Hematopoietic multipotent progenitor cell treated with erythropoietin and hydrocortisone succinate and interleukin-3 and kit ligand, for 4 days (in vitro differentiated cells): ENCODE data around the gene SDR42E2.
A peak's percentile ranks its signal among the peaks of the same experiment; 100 is the strongest.
"Not testable (repeated sequence)": the region's sequence is repeated elsewhere in the genome, so short reads cannot be mapped to it uniquely, and the experiment has no call there.

ENCODE experiments used
- DNase-seq: peaks from one replicate; pipeline ENCODE4 v3.0.0-alpha.2; 2015

The SDR42E2 gene

DNA sequence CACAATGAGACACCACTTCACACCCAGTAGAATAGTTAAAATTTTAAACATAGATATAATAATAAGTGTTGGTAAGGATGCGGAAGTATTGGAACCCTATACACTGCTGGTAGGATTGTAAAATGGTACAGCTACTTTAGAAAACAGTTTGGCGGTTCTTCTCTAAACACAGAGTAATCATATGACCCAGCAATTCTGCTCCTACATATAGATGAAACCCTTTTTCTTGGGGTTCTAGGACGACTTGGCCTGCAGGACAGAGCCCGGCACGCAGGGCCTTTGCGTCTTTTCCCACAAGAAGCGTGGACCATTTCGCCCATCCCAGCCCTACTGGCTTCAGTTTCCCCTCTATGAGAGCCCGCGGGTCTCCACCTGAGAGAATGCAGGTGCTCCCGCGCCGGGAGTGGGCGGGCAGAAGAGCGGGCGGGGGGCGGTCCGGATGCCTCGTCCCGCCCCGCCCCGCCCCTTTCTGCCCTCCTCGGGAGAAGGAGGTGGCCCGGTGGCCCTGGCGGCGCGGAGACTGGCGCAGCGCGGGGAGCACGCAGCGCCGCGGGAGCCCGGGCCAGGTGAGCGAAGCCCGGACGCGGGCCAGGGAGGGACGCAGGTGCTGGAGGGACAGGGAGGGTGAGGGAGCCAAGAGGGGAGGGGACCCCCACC, at the start of gene SDR42E2:
Gene SDR42E2, plus strand, starts transcription at position 508 of the 657 bp plus-strand sequence. CDS start 3,077 bp downstream, outside the sequence.
- peak; percentile 25 for DNase-seq

- no peak for DNase-seq
Measured at GRCh38 chr16:22116095-22116700, 46.1 kb upstream of the SDR42E2 start.

DNA sequence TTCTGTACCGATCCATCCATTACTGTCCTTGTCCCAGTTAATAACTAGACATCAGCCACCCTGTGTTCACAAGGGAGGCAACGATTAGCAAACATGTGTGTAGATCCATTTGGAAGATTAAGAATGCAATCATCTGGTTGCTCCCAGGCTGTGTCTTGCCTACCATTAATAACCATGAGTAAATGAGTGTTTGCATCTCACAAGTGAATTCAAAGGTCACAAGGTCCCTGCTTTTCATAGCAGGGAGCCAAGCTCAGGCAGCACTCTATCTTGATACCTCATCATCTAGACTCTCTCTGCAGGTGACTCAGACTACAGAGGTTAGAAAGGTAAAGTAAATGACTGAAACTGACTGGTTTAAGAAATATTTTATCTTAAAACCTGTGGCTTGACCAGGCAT, 44.7 kb upstream of the SDR42E2 start:
- no peak for DNase-seq

- no peak for DNase-seq
Measured at GRCh38 chr16:22120440-22120839, 41.9 kb upstream of the SDR42E2 start.

- DNase-seq = no peak
Measured at GRCh38 chr16:22122239-22122638, 40.1 kb upstream of the SDR42E2 start.

DNA sequence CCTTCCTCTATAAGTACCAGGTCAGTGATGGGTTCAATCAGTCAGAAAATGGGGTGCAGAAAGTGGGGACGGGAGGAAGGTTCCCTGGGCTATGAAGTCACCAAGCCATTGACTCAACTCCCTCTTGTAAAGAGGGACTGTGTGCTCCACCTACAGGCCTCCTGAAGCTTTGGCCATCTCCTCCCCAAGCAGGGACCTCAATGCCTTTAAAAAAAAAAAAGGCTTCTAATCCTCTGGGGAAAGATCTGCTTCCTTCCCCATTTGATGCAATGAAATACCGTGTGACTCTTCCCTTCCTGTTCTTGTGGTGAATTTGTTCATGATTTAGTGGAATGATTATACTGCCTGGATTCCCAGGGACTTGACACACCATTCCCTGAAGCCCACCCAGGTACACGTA, 39.2 kb upstream of the SDR42E2 start:
- DNase-seq = peak; percentile 45

DNA sequence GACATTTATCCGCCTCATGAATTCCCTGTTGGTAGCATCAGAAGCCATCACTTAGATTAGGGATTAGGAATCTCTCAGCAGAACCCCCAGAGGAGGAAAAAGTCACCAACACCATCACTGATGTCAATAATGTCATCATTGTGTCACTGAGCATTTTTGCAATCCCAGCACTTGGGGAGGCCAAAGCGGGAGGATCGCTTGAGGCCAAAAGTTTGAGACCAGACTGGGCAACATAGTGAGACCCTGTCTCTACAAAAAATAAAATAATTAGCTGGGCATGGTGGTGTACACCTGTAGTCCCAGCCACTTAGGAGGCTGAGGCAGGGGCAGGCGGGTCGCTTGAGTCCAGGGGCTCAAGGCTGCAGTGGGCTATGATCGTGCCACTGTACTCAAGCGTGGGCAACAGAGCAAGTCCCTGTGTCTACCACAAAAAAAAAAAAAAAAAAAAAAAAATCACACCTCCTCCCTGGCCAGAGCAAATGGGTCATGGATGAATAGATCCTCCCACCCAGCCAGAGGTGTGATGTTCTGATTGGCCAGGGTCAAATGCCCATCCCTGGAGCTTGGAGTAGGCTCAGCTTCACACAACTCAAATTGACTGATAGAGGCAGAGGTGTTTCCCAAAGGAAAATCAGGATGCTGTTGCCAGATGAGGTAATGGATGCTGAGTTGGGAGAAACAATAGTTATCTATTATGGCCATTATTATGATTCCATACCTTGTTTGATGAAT, 38.4 kb upstream of the SDR42E2 start:
- no peak for DNase-seq

DNA sequence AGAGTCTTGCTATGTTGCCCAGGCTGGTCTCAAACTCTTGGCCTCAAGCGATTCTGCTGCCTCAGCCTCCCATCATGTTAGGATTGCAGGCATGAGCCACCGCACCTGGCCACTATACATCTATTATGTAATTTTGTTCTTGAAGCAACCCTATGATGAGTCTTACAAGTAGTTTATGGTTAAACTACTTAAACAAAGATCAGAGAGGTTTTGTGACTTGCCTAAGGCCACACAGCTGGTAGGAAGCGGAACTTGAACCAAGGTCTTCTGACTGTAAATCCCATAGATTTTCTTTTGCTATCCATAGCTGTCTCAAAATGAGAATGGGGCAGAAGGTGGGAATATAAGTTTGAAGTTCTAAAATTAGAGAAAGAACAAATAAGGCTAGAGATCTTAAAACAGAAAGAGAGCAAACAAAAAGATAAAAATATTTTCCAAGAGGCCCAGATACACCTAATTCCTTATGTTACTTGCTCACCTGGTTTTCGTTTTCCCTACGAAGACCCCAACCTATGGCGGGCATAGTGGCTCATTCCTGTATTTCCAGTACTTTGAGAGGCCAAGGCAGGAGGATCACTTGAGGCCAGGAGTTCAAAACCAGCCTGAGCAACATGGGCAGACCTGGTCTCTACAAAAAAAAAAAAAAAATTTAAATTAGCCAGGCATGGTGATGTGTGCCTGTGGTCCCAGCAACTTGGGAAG, 37.6 kb upstream of the SDR42E2 start:
- no peak for DNase-seq

- no peak for DNase-seq
Measured at GRCh38 chr16:22126037-22126558, 36.2 kb upstream of the SDR42E2 start.

- DNase-seq = not testable (repeated sequence)
Measured at GRCh38 chr16:22128537-22128936, 33.8 kb upstream of the SDR42E2 start.

- DNase-seq = no peak
Measured at GRCh38 chr16:22130528-22130927, 31.8 kb upstream of the SDR42E2 start.

- no peak for DNase-seq
Measured at GRCh38 chr16:22132801-22133200, 29.5 kb upstream of the SDR42E2 start.

DNA sequence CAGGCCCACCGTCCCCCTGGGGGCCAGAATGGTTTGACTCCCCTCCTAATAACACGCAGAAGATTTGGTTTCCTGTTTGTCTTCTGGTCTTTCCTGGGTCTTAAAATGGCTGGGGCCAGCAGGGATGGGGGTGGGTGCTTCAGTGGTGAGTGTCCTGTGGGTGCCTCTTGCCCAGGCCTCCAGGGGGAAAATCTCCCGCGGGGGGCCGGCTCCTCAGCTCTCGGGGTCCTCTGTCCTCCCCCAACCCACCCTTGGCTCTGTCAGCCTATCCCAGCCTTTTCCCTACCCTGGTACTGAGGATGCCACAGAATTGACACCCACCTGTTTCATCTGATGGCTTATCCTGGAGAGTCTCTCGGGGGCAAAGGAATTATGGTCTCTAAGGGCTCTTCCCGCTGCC, 23.8 kb upstream of the SDR42E2 start:
- DNase-seq = no peak

DNA sequence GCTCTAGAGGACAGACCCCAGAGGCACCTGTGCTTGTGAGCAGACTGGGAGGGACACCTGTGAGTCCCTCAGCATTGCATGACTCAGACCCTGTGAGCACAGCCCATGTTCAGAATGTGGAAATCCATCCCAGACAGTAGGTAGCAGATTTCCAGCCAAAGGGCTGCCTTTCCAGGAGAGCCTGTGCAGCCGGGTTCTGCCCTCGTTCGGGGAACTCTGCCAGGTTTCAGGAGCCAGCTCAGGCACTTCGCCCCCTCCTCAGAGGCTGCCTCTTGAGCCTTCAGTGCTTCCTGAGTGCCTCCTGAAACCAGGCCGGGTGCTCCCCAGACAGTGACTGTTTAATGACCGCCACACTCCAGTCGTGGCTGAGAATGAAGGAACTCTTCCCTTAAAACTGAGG, 23.3 kb upstream of the SDR42E2 start:
- DNase-seq = no peak

DNA sequence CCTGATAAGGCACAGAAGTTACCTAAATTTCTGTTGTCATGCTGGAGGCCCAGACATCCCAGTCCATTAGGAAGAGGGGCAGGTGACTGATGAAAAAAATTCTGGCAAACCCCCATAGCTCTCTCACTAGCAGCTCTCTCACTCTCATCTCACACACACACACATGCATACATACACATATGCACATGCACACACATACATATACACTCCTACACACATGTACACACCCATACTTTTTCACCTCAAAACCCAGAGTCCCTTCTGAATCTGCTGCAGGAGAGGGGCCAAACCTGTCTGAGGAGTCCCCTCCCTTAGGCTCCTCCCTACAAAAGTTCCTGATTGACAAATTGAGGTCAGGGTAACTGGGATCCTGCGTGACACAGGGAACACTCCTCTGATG, 22.6 kb upstream of the SDR42E2 start:
- DNase-seq = no peak

DNA sequence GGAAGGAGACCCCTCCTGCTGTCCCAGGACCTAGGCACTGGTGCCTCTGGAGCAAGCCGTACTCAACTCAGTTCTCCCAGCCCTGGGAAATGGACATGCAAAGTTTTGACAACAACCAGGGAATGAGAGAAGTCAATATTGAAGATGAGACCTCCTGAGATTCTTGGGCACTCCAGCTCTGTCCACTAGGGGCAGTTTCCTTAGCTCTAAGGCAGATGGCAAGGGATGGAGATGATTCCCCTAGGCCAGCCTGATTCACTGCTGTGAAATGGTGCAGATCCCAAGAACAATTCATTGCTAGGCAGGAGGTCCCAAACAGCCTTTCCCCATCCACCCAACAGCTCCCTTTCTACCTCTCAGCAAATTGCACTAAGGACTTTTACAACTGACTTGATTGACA, 20.5 kb upstream of the SDR42E2 start:
- DNase-seq = peak; percentile 54

DNA sequence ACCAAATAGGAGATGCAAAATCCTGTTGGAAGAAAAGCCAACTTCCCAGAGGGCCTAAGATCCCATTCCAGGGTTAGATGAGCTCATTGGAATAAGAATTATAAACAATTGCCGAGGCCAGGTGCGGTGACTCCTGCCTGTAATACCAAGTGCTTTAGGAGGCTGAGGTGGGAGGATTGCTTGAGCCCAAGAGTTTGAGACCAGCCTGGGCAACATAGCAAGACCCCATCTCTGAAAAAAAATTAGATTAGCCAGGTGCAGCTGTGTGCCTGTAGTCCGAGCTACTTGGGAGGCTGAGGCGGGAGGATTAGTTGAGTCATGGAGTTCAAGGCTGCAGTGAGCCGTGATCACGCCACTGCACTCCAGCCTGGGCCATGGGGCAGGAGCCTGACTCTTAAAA, 17.8 kb upstream of the SDR42E2 start:
- no peak for DNase-seq

DNA sequence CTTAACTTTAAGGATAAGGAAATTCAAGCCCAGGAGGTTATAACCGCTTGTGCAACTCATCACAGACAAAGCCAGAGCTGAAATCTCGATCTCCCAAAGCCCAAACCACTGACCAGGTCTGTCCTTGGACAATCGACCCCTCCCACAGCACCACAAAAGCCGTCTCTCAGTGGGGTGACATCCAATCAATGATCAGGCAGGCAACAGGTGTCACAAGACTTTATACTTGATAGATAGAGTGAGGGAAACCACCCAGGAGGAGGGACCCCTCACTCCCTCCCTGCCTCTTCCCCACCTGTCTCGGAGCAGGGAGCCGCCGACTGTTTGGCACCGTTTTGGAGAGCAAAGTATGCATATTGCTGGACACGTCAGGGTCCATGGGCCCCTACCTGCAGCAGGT, 14.5 kb upstream of the SDR42E2 start:
- no peak for DNase-seq

DNA sequence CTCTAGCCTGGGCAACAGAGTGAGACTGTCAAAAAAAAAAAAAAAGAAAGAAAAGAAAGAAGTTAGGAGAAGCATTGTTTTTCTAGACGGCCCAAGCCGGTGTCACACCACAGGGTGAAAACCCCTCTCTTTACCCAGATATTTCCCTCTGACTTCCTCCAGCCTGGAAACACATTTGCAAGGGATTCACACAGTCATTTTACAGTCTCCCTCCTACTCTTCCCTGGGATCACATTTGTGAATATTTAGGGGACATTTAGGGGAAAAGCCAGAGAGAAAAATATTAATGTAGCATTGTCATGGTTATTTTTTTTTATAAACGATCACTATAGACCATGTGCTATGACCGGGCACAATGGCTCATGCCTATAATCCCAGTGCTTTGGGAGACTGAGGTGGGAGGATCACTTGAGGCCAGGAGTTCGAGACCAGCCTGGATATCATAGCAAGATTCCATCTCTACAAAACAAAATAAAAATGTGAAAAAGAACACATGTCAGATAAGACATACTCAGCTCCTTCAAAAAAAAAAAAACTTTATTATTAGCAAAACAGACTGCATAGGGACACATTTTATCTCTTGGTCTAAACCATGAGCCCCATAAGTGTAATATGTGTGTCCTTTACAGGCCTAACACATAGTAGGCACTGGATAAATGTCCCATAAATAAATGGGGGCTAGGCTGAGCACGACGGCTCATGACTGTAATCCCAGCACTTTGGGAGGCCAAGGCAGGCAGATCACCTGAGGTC, 10.9 kb upstream of the SDR42E2 start:
- no peak for DNase-seq

DNA sequence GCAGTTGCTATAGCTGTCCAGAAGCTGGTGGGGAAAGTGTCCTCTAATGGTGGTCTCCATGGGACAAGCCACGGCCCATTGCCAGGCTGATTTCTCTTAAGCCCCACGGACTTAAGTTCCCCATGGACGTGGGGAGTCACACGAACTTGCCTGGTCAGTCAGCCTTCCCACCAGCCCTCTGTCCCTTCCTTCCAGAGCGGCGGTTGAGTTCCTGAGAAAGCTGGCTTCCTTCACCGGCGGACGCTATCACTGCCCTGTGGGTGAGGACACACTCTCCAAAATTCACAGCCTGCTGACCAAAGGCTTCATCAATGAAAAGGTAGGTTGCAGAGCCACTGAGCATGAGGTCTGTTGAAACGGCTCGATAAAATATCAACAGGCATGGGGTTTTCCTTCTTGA, 10.0 kb upstream of the SDR42E2 start:
- no peak for DNase-seq

DNA sequence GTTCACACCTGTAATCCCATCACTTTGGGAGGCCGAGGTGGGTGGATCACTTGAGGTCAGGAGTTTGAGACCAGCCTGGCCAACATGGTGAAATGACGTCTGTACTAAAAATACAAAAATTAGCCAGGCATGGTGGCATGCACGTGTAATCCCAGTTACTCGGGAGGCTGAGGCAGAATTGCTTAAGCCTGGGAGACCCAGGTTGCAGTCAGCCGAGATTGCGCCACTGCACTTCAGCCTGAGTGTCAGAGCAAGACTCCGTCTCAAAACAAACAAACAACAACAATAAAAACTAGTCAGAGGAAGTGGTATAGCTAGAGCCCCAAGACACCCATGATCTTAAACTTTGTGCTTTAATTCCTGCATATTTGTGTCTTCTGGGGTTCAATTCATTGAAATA, 9.2 kb upstream of the SDR42E2 start:
- not testable (repeated sequence) for DNase-seq

DNA sequence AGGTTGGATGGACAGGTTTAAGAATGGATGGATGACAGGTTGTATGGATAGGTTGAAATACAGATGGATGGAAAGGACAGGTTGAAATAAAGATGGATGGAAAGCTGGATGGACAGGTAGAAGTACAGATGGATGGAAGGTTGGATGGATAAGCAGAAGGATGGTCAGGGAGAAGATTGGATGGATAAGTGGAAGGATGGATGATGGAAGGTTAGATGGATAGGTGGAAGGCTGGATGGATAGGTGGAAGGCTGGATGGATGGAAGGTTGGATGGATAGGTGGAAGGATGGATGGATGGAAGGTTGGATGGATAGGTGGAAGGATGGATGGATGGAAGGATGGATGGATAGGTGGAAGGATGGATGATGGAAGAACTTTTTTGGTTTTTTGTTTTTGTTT, 905 bp upstream of the SDR42E2 start:
- no peak for DNase-seq

DNA sequence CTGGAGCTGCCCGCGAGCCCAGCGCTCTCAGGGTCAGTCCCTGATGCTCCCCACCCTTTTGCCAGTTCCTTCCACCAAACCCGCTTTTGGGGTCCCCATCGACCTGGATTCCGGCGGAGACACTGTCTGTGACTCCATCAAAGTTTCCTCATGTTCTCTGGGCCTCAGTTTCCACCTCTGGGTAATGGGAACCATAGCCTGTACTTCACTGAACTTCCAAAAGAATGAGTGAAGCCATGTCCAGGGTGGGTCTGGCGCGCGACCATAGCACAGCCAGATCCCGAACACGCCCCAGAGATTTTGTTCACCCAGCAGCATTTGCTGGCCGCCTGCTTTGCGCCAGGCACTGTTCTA, 327 bp downstream of the SDR42E2 start:
- no peak for DNase-seq
